ENCODE data around the gene ECSIT.

DNA sequence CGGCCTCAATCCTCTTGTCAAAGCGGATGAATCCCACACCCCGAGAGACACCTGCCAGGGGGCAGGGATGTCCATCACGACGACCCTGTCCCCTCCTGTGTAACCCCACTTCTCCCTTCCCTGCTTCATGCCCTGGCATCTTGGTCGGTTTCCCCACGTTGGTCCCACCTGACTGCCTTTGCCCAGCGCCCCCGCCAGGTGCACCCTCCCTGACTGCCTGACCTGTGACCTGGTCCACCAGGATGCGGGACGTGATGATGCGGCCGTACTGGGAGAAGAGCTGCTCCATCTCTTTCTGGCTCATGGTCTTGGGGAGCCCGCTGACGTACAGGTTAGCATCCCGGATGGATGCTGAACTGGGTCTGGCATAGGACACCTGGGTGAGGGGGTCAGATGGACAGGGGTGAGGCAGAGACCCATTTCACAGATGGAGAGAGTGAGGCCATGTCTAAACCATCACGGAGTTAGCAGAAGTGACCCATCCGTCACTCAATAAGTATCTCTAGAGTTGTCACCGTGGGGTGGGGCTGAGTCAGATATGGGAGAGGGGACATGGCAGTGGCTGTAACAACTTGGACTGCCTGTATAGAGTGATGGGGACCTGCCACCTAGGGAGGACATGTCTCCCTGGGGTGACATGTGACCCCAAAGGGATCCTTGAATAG lies 70.6 kb downstream of the ECSIT start:
- TF ChIP-seq, protein P1, sequence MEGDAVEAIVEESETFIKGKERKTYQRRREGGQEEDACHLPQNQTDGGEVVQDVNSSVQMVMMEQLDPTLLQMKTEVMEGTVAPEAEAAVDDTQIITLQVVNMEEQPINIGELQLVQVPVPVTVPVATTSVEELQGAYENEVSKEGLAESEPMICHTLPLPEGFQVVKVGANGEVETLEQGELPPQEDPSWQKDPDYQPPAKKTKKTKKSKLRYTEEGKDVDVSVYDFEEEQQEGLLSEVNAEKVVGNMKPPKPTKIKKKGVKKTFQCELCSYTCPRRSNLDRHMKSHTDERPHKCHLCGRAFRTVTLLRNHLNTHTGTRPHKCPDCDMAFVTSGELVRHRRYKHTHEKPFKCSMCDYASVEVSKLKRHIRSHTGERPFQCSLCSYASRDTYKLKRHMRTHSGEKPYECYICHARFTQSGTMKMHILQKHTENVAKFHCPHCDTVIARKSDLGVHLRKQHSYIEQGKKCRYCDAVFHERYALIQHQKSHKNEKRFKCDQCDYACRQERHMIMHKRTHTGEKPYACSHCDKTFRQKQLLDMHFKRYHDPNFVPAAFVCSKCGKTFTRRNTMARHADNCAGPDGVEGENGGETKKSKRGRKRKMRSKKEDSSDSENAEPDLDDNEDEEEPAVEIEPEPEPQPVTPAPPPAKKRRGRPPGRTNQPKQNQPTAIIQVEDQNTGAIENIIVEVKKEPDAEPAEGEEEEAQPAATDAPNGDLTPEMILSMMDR (IDR thresholded peaks at IDR 0.05), result no peak
- no peak for TF ChIP-seq POLR2A (IDR thresholded peaks at IDR 0.05)
